GM12801 (cell line): ENCODE results near the gene CAST.

Source experiments
- TF ChIP-seq, protein P1 (sequence below): IDR thresholded peaks from one replicate; pipeline ENCODE4 v1.5.1; 2011; ENCODE audit warnings: control low read depth; ENCODE audit not compliant: insufficient read length; ENCODE audit errors: extremely low read depth

CAST gene, protein sequence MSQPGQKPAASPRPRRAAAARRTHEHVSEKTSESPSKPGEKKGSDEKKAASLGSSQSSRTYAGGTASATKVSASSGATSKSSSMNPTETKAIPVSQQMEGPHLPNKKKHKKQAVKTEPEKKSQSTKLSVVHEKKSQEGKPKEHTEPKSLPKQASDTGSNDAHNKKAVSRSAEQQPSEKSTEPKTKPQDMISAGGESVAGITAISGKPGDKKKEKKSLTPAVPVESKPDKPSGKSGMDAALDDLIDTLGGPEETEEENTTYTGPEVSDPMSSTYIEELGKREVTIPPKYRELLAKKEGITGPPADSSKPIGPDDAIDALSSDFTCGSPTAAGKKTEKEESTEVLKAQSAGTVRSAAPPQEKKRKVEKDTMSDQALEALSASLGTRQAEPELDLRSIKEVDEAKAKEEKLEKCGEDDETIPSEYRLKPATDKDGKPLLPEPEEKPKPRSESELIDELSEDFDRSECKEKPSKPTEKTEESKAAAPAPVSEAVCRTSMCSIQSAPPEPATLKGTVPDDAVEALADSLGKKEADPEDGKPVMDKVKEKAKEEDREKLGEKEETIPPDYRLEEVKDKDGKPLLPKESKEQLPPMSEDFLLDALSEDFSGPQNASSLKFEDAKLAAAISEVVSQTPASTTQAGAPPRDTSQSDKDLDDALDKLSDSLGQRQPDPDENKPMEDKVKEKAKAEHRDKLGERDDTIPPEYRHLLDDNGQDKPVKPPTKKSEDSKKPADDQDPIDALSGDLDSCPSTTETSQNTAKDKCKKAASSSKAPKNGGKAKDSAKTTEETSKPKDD

DNA sequence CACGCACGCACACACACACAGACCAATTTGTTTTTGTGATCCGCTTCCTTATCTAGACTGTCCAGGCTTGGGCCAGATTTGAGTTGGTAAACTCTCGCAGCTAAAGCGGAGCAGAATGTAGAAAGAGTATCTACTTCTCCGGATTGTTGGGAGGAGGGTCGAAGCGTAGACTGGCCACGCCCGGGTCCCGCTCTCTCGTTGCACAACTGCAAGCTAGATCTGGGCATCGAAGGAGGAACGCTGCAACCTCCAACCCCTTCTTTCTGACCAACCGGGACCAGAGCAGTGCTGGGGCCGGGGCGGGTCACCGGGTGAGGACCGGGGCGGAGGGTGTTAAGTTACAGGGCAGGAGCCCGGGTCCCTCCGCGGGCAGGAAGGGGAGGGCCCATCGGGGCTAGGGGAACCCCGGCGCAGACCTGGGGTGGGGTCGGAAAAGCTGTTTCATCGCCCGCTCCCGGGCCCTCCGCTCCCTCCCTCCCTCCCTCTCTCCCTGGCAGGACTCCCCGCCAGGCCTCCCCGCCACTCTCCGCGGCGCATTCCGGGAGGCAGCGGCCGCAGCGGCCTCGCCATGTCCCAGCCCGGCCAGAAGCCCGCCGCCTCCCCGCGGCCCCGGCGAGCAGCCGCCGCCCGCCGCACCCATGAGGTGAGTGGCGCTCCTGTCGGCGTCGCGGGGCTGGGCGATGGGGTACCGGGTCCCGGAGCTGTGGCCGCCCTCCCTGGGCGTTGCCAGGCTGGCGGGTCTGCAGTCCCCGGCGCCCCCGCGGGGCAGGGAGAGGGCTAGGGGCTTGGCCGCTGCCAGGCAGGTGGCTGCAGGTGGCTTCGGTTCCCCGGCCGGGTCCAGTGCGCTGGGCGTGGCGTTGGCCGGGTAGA is at the start of gene CAST:
TSS of gene CAST (plus strand) at position 522 of the 870 bp plus-strand sequence. CDS start at position 569, 47 bp downstream.
- TF ChIP-seq, protein P1, sequence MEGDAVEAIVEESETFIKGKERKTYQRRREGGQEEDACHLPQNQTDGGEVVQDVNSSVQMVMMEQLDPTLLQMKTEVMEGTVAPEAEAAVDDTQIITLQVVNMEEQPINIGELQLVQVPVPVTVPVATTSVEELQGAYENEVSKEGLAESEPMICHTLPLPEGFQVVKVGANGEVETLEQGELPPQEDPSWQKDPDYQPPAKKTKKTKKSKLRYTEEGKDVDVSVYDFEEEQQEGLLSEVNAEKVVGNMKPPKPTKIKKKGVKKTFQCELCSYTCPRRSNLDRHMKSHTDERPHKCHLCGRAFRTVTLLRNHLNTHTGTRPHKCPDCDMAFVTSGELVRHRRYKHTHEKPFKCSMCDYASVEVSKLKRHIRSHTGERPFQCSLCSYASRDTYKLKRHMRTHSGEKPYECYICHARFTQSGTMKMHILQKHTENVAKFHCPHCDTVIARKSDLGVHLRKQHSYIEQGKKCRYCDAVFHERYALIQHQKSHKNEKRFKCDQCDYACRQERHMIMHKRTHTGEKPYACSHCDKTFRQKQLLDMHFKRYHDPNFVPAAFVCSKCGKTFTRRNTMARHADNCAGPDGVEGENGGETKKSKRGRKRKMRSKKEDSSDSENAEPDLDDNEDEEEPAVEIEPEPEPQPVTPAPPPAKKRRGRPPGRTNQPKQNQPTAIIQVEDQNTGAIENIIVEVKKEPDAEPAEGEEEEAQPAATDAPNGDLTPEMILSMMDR = no peak

DNA sequence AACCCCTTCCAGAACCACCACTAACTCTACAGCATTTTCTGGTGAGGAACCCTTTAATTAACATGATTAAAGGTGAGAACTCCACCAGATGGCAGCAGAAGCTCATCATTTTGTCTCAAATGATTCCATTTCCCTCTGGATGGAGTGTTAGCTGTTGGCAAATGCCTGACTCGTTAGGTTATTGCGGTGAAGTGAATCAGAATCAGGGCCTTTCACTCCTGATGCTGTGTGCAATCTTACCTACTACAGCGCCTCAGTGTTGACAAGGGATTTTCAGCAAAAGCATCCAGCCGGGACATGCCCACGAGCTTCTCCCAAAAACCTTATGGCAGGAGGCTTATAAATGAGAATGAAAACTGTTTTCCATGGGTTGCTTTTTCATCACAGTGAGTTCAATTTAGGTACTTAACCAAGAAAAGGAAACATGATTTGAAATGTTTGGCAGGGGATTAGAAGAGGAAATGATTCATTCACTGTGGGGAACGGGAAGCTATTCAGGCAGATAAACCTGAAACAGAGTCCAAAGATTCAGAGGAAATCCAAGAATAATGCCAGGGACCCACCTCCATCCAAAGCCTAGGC is 48.0 kb upstream of the CAST start:
- TF ChIP-seq, protein P1 = no peak

DNA sequence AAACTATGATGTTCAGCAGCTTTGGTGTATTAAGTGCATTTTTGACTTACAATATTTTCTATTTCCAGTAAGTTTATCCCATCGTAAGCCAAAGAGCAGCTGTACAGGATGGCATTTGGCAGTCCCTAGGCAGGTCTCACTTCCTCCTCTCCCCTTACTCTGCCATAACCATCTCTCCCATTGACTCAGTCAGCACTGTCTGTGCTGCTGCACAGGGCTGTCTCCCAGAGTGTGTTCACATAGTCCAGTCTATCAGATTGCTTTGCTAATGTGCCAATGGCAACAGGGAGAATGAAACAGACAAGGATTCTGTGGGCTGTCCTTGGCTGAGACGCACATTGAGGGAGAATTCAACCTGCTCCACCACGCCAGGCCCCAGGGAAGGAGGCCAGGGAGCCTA is 47.0 kb upstream of the CAST start:
- TF ChIP-seq, protein P1 = no peak

DNA sequence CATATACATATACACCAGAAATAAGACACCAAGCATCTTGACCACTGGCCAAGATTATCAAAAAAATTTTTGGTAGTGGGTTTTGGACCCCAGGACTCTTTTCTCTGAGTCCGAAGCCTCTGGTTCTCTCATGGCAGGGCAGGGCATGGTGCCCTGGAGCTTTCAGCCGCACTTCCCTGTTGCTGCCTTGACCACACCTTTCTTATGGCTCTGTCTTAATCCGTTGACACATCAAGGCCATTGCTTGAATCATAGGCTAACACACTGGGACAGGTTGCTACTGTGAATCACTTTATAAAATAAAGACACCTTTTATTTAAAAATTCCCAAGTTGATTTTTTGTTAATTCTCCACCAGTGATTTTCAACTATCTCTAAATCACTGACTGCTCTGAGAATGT is 45.4 kb upstream of the CAST start:
- TF ChIP-seq, protein P1 = no peak

DNA sequence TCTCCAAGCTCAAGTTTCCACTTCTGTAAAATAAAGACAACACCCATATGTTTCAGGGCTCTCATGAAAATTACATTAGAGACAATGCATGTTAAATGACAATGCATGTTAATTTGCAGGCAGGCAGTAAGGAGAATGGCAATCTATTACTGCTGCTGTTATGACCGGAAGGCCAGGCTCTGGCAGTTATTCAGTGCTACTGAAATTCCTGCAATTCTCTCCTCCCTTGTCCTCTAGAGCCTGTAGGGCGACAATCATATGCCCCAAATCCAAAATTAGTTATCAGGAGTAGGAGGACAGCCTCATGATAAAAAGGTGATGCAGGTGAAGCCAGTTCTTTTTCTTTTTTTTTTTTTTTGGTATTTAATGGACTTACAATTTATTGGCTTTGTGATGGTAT is 42.2 kb upstream of the CAST start:
- TF ChIP-seq, protein P1 = no peak

DNA sequence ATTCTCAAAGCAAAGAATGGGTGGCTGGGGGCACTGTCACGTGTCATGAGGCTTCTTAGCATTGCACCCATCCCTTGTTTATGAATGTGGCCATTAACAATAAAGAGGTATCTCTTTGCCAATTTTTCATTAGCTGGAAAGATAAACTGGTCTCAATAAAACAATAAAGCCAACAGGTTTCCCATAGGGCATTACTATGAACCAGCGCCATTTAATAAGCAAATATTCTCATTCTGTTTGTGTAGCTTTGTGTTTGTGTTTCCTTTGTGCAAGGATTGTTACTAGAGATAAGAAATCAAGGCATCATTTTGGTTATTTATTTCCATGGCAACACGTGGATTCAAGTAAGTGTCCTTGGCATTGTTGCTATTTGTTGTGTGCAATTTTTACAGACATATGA is 37.6 kb upstream of the CAST start:
- TF ChIP-seq, protein P1 = no peak
